Measurements from ENCODE around the gene SESN1.
"Not testable (repeated sequence)": the region's sequence is repeated elsewhere in the genome, so short reads cannot be mapped to it uniquely, and the experiment has no call there.

SESN1 gene

GRCh38 chr6:109094416-109095035, at the start of gene SESN1:
TSS of gene SESN1 (minus strand) at chr6:109094846. CDS start at chr6:109094073, 773 bp downstream.
- DNase-seq, result peak; percentile 91

- no peak for DNase-seq
Observed at GRCh38 chr6:109143191-109143590, 48.5 kb upstream of the SESN1 start.

- DNase-seq, result not testable (repeated sequence)
Observed at GRCh38 chr6:109142067-109142466, 47.4 kb upstream of the SESN1 start.

- DNase-seq, result no peak
Observed at GRCh38 chr6:109139109-109139508, 44.5 kb upstream of the SESN1 start.

GRCh38 chr6:109136530-109136929, 41.9 kb upstream of the SESN1 start:
- DNase-seq, result not testable (repeated sequence)

- not testable (repeated sequence) for DNase-seq
Observed at GRCh38 chr6:109136039-109136438, 41.4 kb upstream of the SESN1 start.

GRCh38 chr6:109135600-109135999, 41.0 kb upstream of the SESN1 start:
- not testable (repeated sequence) for DNase-seq

- DNase-seq, result no peak
Observed at GRCh38 chr6:109130065-109130464, 35.4 kb upstream of the SESN1 start.

- DNase-seq, result no peak
Observed at GRCh38 chr6:109125504-109125903, 30.9 kb upstream of the SESN1 start.

- DNase-seq, result no peak
Observed at GRCh38 chr6:109124219-109124618, 29.6 kb upstream of the SESN1 start.

- DNase-seq, result no peak
Observed at GRCh38 chr6:109121411-109121810, 26.8 kb upstream of the SESN1 start.

- no peak for DNase-seq
Observed at GRCh38 chr6:109118871-109119354, 24.3 kb upstream of the SESN1 start.

GRCh38 chr6:109118337-109118736, 23.7 kb upstream of the SESN1 start:
- no peak for DNase-seq

- DNase-seq, result no peak
Observed at GRCh38 chr6:109117346-109118035, 22.8 kb upstream of the SESN1 start.

GRCh38 chr6:109112663-109113062, 18.0 kb upstream of the SESN1 start:
- not testable (repeated sequence) for DNase-seq

GRCh38 chr6:109109663-109110062, 15.0 kb upstream of the SESN1 start:
- not testable (repeated sequence) for DNase-seq

- DNase-seq, result no peak
Observed at GRCh38 chr6:109105681-109106080, 11.0 kb upstream of the SESN1 start.

GRCh38 chr6:109104512-109104911, 9.9 kb upstream of the SESN1 start:
- DNase-seq, result no peak

- DNase-seq, result no peak
Observed at GRCh38 chr6:109103942-109104341, 9.3 kb upstream of the SESN1 start.

GRCh38 chr6:109102762-109103161, 8.1 kb upstream of the SESN1 start:
- no peak for DNase-seq

GRCh38 chr6:109097661-109098060, 3.0 kb upstream of the SESN1 start:
- DNase-seq, result no peak

- no peak for DNase-seq
Observed at GRCh38 chr6:109096208-109096607, 1.6 kb upstream of the SESN1 start.

- DNase-seq, result no peak
Observed at GRCh38 chr6:109095835-109096084, 1.1 kb upstream of the SESN1 start.

- peak; percentile 98 for DNase-seq
Observed at GRCh38 chr6:109095036-109095834, 589 bp upstream of the SESN1 start, which contains the start of gene CEP57L1. TSS of gene CEP57L1 (plus strand) at chr6:109095507. CDS start at chr6:109145222, 49,715 bp downstream.
